HepG2 (cell line): ENCODE measurements around the gene EIF3L. TPM values are rescaled to one million over a fixed set of nuclear protein-coding genes. Genes with fewer than 3 reads are reported as not detected.

Source experiments
- BRF2 ChIP-seq: sonication (generic); formaldehyde crosslinking; IDR thresholded peaks from 2 replicates; pipeline ENCODE4 v1.8.1; 2022; ENCODE audit warnings: mild to moderate bottlenecking, missing genetic modification reagents
- HNF4A ChIP-seq: sonication (generic); formaldehyde crosslinking; IDR thresholded peaks from 2 replicates; pipeline ENCODE4 v1.4.0; 2020; ENCODE audit warnings: missing genetic modification reagents
- NBN ChIP-seq: fragments of 450-650 bp; conservative IDR thresholded peaks from 2 replicates; pipeline ENCODE4 v1.6.1; 2017
- POLR2AphosphoS5 ChIP-seq: IDR thresholded peaks from 2 replicates; pipeline ENCODE4 v1.6.1; 2012; ENCODE audit warnings: low read depth, low read length
- TRAFD1 ChIP-seq: sonication (generic); formaldehyde crosslinking; IDR thresholded peaks from 2 replicates; pipeline ENCODE4 v1.5.1; 2020; ENCODE audit warnings: missing genetic modification reagents, mild to moderate bottlenecking, borderline replicate concordance
- ZBED4 ChIP-seq: sonication (generic); formaldehyde crosslinking; IDR thresholded peaks from 2 replicates; pipeline ENCODE4 v1.4.0; 2020; ENCODE audit warnings: missing genetic modification reagents, borderline replicate concordance
- ZNF121 ChIP-seq: sonication (generic); formaldehyde crosslinking; IDR thresholded peaks from 2 replicates; pipeline ENCODE4 v1.5.0; 2020; ENCODE audit warnings: mild to moderate bottlenecking, missing genetic modification reagents
- ZNF33A ChIP-seq: sonication (generic); formaldehyde crosslinking; IDR thresholded peaks from 2 replicates; pipeline ENCODE4 v1.5.1; 2020; ENCODE audit warnings: missing genetic modification reagents, mild to moderate bottlenecking, moderate library complexity, borderline replicate concordance
- ZNF576 ChIP-seq: sonication (generic); formaldehyde crosslinking; IDR thresholded peaks from 2 replicates; pipeline ENCODE4 v1.4.0; 2020; ENCODE audit warnings: mild to moderate bottlenecking, missing genetic modification reagents
- ZNF703 ChIP-seq: sonication (generic); formaldehyde crosslinking; IDR thresholded peaks from 2 replicates; pipeline ENCODE4 v1.5.1; 2020; ENCODE audit warnings: missing genetic modification reagents, mild to moderate bottlenecking, moderate library complexity, borderline replicate concordance
- polyA plus RNA-seq, 8 experiments: library from polyadenylated mRNA; depleted of rRNA in 3 of 8; stranded (reverse) in 7 of 8; unstranded in 1 of 8; fragments of >200 nt; fragmentation: Illumina TruSeq in 4 of 8; extraction: Trizol in 4 of 8; gene quantifications; 2 replicates each; pipeline versions ENCODE4 v1.2.1 to v1.2.3, GENCODE V29; 2011 to 2016; ENCODE audit warnings: low read depth in 4 of 8, missing spikeins in 1 of 8, mixed read lengths in 1 of 8; ENCODE audit not compliant: insufficient read depth in 1 of 8
- total RNA-seq, 5 experiments: library from RNA; depleted of rRNA; stranded (reverse); fragments of >200 nt; fragmentation: Illumina TruSeq; extraction: Trizol; gene quantifications; 2 replicates each; pipeline ENCODE4 v1.2.3, GENCODE V29; 2016; ENCODE audit warnings: low read depth in 1 of 5
- TF ChIP-seq, protein P1 (sequence below): IDR thresholded peaks from 2 replicates; pipeline ENCODE4 v1.6.1; 2016; ENCODE audit warnings: missing biosample characterization, missing genetic modification reagents, low read depth
- TF ChIP-seq, protein P2 (sequence below): sonication (generic); formaldehyde crosslinking; IDR thresholded peaks from 2 replicates; pipeline ENCODE4 v1.5.0; 2020; ENCODE audit warnings: mild to moderate bottlenecking, missing genetic modification reagents
- TF ChIP-seq, protein P3 (sequence below): sonication (generic); formaldehyde crosslinking; conservative IDR thresholded peaks from 2 replicates; pipeline ENCODE4 v1.5.0; 2020; ENCODE audit warnings: missing genetic modification reagents
- TF ChIP-seq, protein P4 (sequence below): sonication (generic); formaldehyde crosslinking; IDR thresholded peaks from 2 replicates; pipeline ENCODE4 v1.5.0; 2020; ENCODE audit warnings: missing genetic modification reagents

Gene EIF3L
- total and polyA plus RNA-seq, 2 of the 13 experiments (the other 11 are each of a cell fraction or from before 2014, with no cell fraction given), result 514 to 793 TPM

DNA sequence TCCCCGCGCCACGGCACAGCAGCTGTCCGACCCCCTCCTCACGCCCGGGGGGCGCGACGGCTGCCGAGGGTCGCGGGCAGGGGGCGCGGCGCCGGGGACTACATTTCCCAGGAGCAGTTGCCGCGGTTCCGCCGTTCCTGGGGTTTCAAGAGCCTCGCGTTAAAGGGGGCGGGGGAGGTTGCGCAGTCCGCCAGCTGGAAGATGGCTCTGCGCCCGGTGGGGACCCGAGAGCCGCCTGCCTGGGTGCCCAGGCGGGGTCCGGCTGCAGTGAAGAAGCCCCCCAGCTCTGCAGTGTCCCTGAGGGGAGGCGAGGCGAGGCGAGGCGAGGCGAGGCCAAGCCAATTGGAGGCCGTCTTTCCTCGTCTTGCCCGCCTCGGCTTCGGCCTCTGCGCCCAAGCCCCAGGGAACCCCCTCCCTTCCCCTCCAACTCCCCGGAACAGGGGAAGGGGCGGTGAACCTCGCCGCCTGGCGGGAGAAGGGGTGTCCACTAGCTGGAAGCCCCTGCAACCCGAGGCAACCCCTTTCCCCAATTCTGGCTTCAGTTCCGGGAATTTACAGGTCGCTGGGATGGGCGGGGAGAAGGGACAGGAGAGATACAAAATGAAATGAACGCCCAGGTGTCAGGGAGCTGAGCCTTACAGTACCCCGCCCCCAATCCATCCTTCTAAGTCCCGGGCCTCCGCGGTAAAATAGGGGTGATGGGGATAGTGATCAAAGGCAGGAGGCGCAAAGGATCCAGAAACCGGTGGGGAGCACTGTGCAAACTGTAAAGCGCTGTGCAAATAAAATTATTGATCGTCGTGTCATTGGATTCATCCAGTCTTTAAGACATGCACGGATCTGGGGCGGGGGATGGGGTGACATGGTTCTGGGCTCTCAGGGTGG lies 46.7 kb upstream of the EIF3L start (continued):
- TF ChIP-seq, protein P1, sequence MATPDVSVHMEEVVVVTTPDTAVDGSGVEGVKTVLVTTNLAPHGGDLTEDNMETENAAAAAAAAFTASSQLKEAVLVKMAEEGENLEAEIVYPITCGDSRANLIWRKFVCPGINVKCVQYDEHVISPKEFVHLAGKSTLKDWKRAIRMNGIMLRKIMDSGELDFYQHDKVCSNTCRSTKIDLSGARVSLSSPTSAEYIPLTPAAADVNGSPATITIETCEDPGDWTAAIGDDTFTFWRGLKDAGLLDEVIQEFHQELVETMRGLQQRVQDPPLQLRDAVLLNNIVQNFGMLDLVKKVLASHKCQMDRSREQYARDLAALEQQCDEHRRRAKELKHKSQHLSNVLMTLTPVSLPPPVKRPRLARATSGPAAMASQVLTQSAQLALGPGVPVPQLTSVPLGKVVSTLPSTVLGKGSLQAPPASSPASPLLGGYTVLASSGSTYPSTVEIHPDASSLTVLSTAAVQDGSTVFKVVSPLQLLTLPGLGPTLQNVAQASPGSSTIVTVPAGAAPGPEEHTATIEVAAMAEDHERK (CRISPR knock-in tag), result no peak
- TF ChIP-seq NBN (no peak), ZNF703 (CRISPR knock-in tag) (peak; percentile 46; the same call in 1 of the 2 replicates), BRF2 (CRISPR knock-in tag) (no peak), ZBED4 (no peak), POLR2AphosphoS5 (peak; percentile 17; the same call in 1 of the 2 replicates), ZNF121 (CRISPR knock-in tag) (no peak), ZNF576 (CRISPR knock-in tag) (peak; percentile 34; the same call in 1 of the 2 replicates), HNF4A (CRISPR knock-in tag) (no peak), TRAFD1 (CRISPR knock-in tag) (no peak), ZNF33A (CRISPR knock-in tag) (no peak)
- TF ChIP-seq, protein P2, sequence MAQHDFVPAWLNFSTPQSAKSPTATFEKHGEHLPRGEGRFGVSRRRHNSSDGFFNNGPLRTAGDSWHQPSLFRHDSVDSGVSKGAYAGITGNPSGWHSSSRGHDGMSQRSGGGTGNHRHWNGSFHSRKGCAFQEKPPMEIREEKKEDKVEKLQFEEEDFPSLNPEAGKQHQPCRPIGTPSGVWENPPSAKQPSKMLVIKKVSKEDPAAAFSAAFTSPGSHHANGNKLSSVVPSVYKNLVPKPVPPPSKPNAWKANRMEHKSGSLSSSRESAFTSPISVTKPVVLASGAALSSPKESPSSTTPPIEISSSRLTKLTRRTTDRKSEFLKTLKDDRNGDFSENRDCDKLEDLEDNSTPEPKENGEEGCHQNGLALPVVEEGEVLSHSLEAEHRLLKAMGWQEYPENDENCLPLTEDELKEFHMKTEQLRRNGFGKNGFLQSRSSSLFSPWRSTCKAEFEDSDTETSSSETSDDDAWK, result no peak
- TF ChIP-seq, protein P3, sequence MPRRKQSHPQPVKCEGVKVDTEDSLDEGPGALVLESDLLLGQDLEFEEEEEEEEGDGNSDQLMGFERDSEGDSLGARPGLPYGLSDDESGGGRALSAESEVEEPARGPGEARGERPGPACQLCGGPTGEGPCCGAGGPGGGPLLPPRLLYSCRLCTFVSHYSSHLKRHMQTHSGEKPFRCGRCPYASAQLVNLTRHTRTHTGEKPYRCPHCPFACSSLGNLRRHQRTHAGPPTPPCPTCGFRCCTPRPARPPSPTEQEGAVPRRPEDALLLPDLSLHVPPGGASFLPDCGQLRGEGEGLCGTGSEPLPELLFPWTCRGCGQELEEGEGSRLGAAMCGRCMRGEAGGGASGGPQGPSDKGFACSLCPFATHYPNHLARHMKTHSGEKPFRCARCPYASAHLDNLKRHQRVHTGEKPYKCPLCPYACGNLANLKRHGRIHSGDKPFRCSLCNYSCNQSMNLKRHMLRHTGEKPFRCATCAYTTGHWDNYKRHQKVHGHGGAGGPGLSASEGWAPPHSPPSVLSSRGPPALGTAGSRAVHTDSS (CRISPR knock-in tag), result no peak
- TF ChIP-seq, protein P4, sequence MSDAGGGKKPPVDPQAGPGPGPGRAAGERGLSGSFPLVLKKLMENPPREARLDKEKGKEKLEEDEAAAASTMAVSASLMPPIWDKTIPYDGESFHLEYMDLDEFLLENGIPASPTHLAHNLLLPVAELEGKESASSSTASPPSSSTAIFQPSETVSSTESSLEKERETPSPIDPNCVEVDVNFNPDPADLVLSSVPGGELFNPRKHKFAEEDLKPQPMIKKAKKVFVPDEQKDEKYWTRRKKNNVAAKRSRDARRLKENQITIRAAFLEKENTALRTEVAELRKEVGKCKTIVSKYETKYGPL (CRISPR knock-in tag), result no peak
